COR-L47 (cell line): Measurements from ENCODE around the gene ADGRB3.
"Not testable (repeated sequence)": the region's sequence is repeated elsewhere in the genome, so short reads cannot be mapped to it uniquely, and the experiment has no call there.

Experiments used
- DNase-seq: peaks from one replicate; lab custom pipeline; 2025; lab: John Stamatoyannopoulos, UW

ADGRB3 gene

GRCh38 chr6:68650142-68650541, 15.1 kb downstream of the ADGRB3 start:
- DNase-seq, result no peak

- DNase-seq, result no peak
Measured at GRCh38 chr6:68651011-68651985, 16.2 kb downstream of the ADGRB3 start.

- no peak for DNase-seq
Measured at GRCh38 chr6:68652117-68652536, 17.0 kb downstream of the ADGRB3 start.

- DNase-seq, result no peak
Measured at GRCh38 chr6:68653074-68653705, 18.1 kb downstream of the ADGRB3 start.

GRCh38 chr6:68653706-68654089, 18.6 kb downstream of the ADGRB3 start:
- DNase-seq, result no peak

GRCh38 chr6:68654134-68654533, 19.1 kb downstream of the ADGRB3 start:
- DNase-seq, result no peak

- DNase-seq, result no peak
Measured at GRCh38 chr6:68655028-68655427, 19.9 kb downstream of the ADGRB3 start.

- DNase-seq, result no peak
Measured at GRCh38 chr6:68657374-68658139, 22.5 kb downstream of the ADGRB3 start.

GRCh38 chr6:68658338-68658737, 23.3 kb downstream of the ADGRB3 start:
- no peak for DNase-seq

- DNase-seq, result no peak
Measured at GRCh38 chr6:68673255-68673654, 38.2 kb downstream of the ADGRB3 start.

GRCh38 chr6:68675548-68675947, 40.5 kb downstream of the ADGRB3 start:
- no peak for DNase-seq

- DNase-seq, result not testable (repeated sequence)
Measured at GRCh38 chr6:68676094-68676493, 41.0 kb downstream of the ADGRB3 start.

GRCh38 chr6:68677058-68677457, 42.0 kb downstream of the ADGRB3 start:
- no peak for DNase-seq

GRCh38 chr6:68679399-68679798, 44.3 kb downstream of the ADGRB3 start:
- DNase-seq, result no peak

GRCh38 chr6:68680264-68680663, 45.2 kb downstream of the ADGRB3 start:
- no peak for DNase-seq

- DNase-seq, result no peak
Measured at GRCh38 chr6:68689910-68690309, 54.8 kb downstream of the ADGRB3 start.

- no peak for DNase-seq
Measured at GRCh38 chr6:68691120-68691519, 56.0 kb downstream of the ADGRB3 start.

GRCh38 chr6:68693271-68693670, 58.2 kb downstream of the ADGRB3 start:
- DNase-seq, result no peak

GRCh38 chr6:68695403-68695802, 60.3 kb downstream of the ADGRB3 start:
- DNase-seq, result no peak

- no peak for DNase-seq
Measured at GRCh38 chr6:68695838-68696237, 60.8 kb downstream of the ADGRB3 start.

- no peak for DNase-seq
Measured at GRCh38 chr6:68697394-68697793, 62.3 kb downstream of the ADGRB3 start.

GRCh38 chr6:68701159-68701558, 66.1 kb downstream of the ADGRB3 start:
- DNase-seq, result no peak

GRCh38 chr6:68704485-68704884, 69.4 kb downstream of the ADGRB3 start:
- DNase-seq, result no peak
